Measurements from ENCODE around the gene LMNA. TPM values are rescaled to one million over a fixed set of nuclear protein-coding genes. Genes with fewer than 3 reads are reported as not detected.
A peak's percentile ranks its signal among the peaks of the same experiment; 100 is the strongest.
"Not testable (repeated sequence)": the region's sequence is repeated elsewhere in the genome, so short reads cannot be mapped to it uniquely, and the experiment has no call there.

LMNA gene
- total RNA-seq, 1 donor from 2014 or later, result 141 TPM

- Mint-ChIP-seq H3K27ac (peak overlapping the region; percentile 100), H3K4me1 (ENCODE audit: unreplicated experiment) (peaks cover 34% of the 10 kb centered on the region), H3K4me3 (peak overlapping the region; percentile 87), H3K36me3 (peaks cover 6% of the 10 kb centered on the region), H3K27me3 (no peaks in the 10 kb centered on the region), H3K9me3 (no peaks in the 10 kb centered on the region)
- no peak for DNase-seq (ENCODE audit: extremely low spot score, unreplicated experiment)
- TF ChIP-seq, protein P1, sequence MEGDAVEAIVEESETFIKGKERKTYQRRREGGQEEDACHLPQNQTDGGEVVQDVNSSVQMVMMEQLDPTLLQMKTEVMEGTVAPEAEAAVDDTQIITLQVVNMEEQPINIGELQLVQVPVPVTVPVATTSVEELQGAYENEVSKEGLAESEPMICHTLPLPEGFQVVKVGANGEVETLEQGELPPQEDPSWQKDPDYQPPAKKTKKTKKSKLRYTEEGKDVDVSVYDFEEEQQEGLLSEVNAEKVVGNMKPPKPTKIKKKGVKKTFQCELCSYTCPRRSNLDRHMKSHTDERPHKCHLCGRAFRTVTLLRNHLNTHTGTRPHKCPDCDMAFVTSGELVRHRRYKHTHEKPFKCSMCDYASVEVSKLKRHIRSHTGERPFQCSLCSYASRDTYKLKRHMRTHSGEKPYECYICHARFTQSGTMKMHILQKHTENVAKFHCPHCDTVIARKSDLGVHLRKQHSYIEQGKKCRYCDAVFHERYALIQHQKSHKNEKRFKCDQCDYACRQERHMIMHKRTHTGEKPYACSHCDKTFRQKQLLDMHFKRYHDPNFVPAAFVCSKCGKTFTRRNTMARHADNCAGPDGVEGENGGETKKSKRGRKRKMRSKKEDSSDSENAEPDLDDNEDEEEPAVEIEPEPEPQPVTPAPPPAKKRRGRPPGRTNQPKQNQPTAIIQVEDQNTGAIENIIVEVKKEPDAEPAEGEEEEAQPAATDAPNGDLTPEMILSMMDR (conservative IDR thresholded peaks at IDR 0.05), result no peak
Measured at GRCh38 chr1:156118177-156118868, 3.8 kb downstream of the LMNA start.

DNA sequence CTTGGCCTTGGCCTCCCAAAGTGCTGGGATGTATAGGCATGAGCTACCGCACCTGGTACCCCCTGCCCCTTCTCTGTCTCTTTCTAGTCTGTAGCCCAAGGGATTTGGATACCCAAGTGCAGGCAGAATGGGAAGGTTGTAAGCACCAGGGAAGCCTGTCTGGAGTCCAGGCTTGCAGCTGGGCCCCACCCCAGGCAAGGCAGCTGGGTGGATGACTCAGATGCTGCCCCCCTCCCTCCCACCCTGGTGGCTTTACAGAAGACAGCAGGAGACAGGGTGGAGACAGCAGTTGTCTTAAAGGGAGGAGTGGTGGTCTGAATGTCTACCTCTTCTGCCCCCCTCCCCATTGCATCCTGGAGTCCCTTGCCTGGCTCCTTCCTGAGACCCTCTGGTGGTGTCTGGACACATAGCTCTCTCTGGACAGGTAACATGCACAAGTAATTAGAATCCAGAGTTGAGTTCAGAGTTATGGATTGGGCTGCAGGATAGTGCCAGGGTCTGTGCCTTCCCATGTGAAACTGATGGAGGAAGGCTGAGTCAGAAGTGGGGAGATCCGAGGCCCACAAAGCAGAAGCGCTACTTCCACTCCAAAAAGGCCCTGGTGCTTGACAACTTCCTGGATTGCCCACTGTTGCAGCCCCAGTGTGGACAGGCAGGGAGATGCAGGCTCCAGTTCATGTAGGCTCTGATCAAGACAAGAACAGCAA lies 5.1 kb downstream of the LMNA start:
- Mint-ChIP-seq H3K4me3 (peak overlapping the region; percentile 65), H3K27ac (peak overlapping the region; percentile 100), H3K4me1 (ENCODE audit: unreplicated experiment) (peaks cover 30% of the 10 kb centered on the region), H3K9me3 (no peaks in the 10 kb centered on the region), H3K36me3 (peaks cover 6% of the 10 kb centered on the region), H3K27me3 (no peaks in the 10 kb centered on the region)
- TF ChIP-seq, protein P1 (conservative IDR thresholded peaks at IDR 0.05), result no peak
- DNase-seq (ENCODE audit: extremely low spot score, unreplicated experiment), result no peak

DNA sequence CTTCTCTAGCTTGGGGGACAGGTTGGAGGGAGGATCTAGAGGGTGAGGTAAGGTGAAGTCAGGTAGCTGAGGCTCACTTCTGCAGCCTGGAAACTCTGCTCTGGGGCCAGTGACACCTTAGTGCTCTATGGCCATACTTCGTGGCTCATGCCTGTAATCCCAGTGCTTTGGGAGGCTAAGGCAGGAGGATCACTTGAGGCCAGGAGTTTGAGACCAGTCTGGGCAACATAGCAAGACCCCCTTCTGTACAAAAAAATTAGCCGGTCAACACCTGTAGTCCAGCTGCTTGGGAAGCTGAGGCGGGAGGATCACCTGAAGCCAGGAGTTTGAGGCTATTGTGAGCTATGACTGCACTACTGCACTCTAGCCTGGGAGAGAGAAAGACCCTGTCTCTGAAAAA lies 5.8 kb downstream of the LMNA start:
- H3K4me3 Mint-ChIP-seq, result peak overlapping the region; percentile 65
- H3K27ac Mint-ChIP-seq, result peak overlapping the region; percentile 100

GRCh38 chr1:156121005-156121404 lies 6.5 kb downstream of the LMNA start:
- Mint-ChIP-seq H3K4me1 (ENCODE audit: unreplicated experiment) (peaks cover 37% of the 10 kb centered on the region), H3K27ac (peak overlapping the region; percentile 100), H3K4me3 (peak overlapping the region; percentile 28)
- H3K9me3 Mint-ChIP-seq; H3K36me3 Mint-ChIP-seq; H3K27me3 Mint-ChIP-seq; DNase-seq (ENCODE audit: extremely low spot score, unreplicated experiment): not testable (repeated sequence)

More for the DNA sequence above, 5.8 kb downstream of the LMNA start:
- H3K36me3 Mint-ChIP-seq, result peaks cover 6% of the 10 kb centered on the region
- TF ChIP-seq, protein P1 (conservative IDR thresholded peaks at IDR 0.05), result no peak
- DNase-seq (ENCODE audit: extremely low spot score, unreplicated experiment), result no peak
- peaks cover 37% of the 10 kb centered on the region for H3K4me1 Mint-ChIP-seq (ENCODE audit: unreplicated experiment)
- no peaks in the 10 kb centered on the region for H3K27me3 Mint-ChIP-seq
- no peaks in the 10 kb centered on the region for H3K9me3 Mint-ChIP-seq

- Mint-ChIP-seq H3K4me3 (peak overlapping the region; percentile 28), H3K27ac (peak overlapping the region; percentile 100), H3K9me3 (no peaks in the 10 kb centered on the region), H3K27me3 (no peaks in the 10 kb centered on the region), H3K4me1 (ENCODE audit: unreplicated experiment) (peaks cover 42% of the 10 kb centered on the region), H3K36me3 (peaks cover 6% of the 10 kb centered on the region)
- TF ChIP-seq, protein P1 (conservative IDR thresholded peaks at IDR 0.05), result no peak
- DNase-seq (ENCODE audit: extremely low spot score, unreplicated experiment), result no peak
Measured at GRCh38 chr1:156121457-156121856, 6.9 kb downstream of the LMNA start.

- no peak for DNase-seq (ENCODE audit: extremely low spot score, unreplicated experiment)
- H3K4me3 Mint-ChIP-seq, result peak overlapping the region; percentile 86
- H3K4me1 Mint-ChIP-seq (ENCODE audit: unreplicated experiment), result peaks cover 43% of the 10 kb centered on the region
- H3K9me3 Mint-ChIP-seq, result no peaks in the 10 kb centered on the region
- TF ChIP-seq, protein P1 (conservative IDR thresholded peaks at IDR 0.05), result no peak
- H3K27me3 Mint-ChIP-seq, result no peaks in the 10 kb centered on the region
- peaks cover 6% of the 10 kb centered on the region for H3K36me3 Mint-ChIP-seq
- peak overlapping the region; percentile 100 for H3K27ac Mint-ChIP-seq
Measured at GRCh38 chr1:156122086-156122485, 7.6 kb downstream of the LMNA start.

All from type B pancreatic cell (in vitro differentiated cells).